HepG2 (cell line): ENCODE data around the gene FOXA1. TPM values are rescaled to one million over a fixed set of nuclear protein-coding genes. Genes with fewer than 3 reads are reported as not detected.
A peak's percentile ranks its signal among the peaks of the same experiment; 100 is the strongest.

Experiments used
- ASH2L ChIP-seq: fragments of 300-600, 200-600 bp; sonication (generic); IDR thresholded peaks from 2 replicates; pipeline ENCODE4 v1.7.0; 2017; ENCODE audit warnings: low read depth, mild to moderate bottlenecking, moderate library complexity, mixed read lengths, low read length; ENCODE audit not compliant: insufficient read length
- CHD2 ChIP-seq: IDR thresholded peaks from 2 replicates; pipeline ENCODE4 v1.6.1; 2011; ENCODE audit warnings: low read depth, low read length, improper control_type of control experiment
- DNMT3B ChIP-seq: conservative IDR thresholded peaks from 2 replicates; pipeline ENCODE4 v1.6.1; 2016; ENCODE audit warnings: missing biosample characterization, control low read depth
- MED13 ChIP-seq: sonication (generic); formaldehyde crosslinking; IDR thresholded peaks from 2 replicates; pipeline ENCODE4 v1.5.0; 2020; ENCODE audit warnings: missing genetic modification reagents
- NR2F6 ChIP-seq, 2 experiments: IDR thresholded peaks; 2 replicates each; pipeline ENCODE4 v1.6.1; 2016; ENCODE audit warnings: antibody characterized with exemption in 1 of 2, mild to moderate bottlenecking in 1 of 2
- SMARCE1 ChIP-seq: fragments of 450-650 bp; IDR thresholded peaks from 2 replicates; pipeline ENCODE4 v1.6.1; 2017; ENCODE audit warnings: borderline replicate concordance
- TCF7L2 ChIP-seq: IDR thresholded peaks from 2 replicates; pipeline ENCODE4 v1.6.1; 2011; ENCODE audit warnings: mild to moderate bottlenecking, low read depth, low read length, moderate library complexity
- ZNF274 ChIP-seq: sonication (generic); formaldehyde crosslinking; IDR thresholded peaks from 2 replicates; pipeline ENCODE4 v1.5.1; 2020; ENCODE audit warnings: mild to moderate bottlenecking, missing genetic modification reagents
- ZNF34 ChIP-seq: sonication (generic); formaldehyde crosslinking; IDR thresholded peaks from 2 replicates; pipeline ENCODE4 v1.4.0; 2020; ENCODE audit warnings: mild to moderate bottlenecking, missing genetic modification reagents, borderline replicate concordance
- ZNF546 ChIP-seq: sonication (generic); formaldehyde crosslinking; conservative IDR thresholded peaks from 2 replicates; pipeline ENCODE4 v1.8.1; 2023; ENCODE audit warnings: mild to moderate bottlenecking, missing genetic modification reagents
- ZNF558 ChIP-seq: sonication (generic); formaldehyde crosslinking; IDR thresholded peaks from 2 replicates; pipeline ENCODE4 v1.9.0; 2022; ENCODE audit warnings: mild to moderate bottlenecking, missing genetic modification reagents, borderline replicate concordance
- ZNF615 ChIP-seq: sonication (generic); formaldehyde crosslinking; IDR thresholded peaks from 2 replicates; pipeline ENCODE4 v1.5.0; 2020; ENCODE audit warnings: mild to moderate bottlenecking, missing genetic modification reagents, borderline replicate concordance
- ZNF772 ChIP-seq: sonication (generic); formaldehyde crosslinking; IDR thresholded peaks from 2 replicates; pipeline ENCODE4 v1.5.0; 2020; ENCODE audit warnings: mild to moderate bottlenecking, missing genetic modification reagents
- ZSCAN12 ChIP-seq: sonication (generic); formaldehyde crosslinking; IDR thresholded peaks from 2 replicates; pipeline ENCODE4 v1.9.0; 2021; ENCODE audit warnings: mild to moderate bottlenecking, missing genetic modification reagents
- polyA plus RNA-seq, 8 experiments: library from polyadenylated mRNA; depleted of rRNA in 3 of 8; stranded (reverse) in 7 of 8; unstranded in 1 of 8; fragments of >200 nt; fragmentation: Illumina TruSeq in 4 of 8; extraction: Trizol in 4 of 8; gene quantifications; 2 replicates each; pipeline versions ENCODE4 v1.2.1 to v1.2.3, GENCODE V29; 2011 to 2016; ENCODE audit warnings: low read depth in 4 of 8, missing spikeins in 1 of 8, mixed read lengths in 1 of 8; ENCODE audit not compliant: insufficient read depth in 1 of 8
- total RNA-seq, 5 experiments: library from RNA; depleted of rRNA; stranded (reverse); fragments of >200 nt; fragmentation: Illumina TruSeq; extraction: Trizol; gene quantifications; 2 replicates each; pipeline ENCODE4 v1.2.3, GENCODE V29; 2016; ENCODE audit warnings: low read depth in 1 of 5
- TF ChIP-seq, protein P1 (sequence below): sonication (generic); formaldehyde crosslinking; IDR thresholded peaks from 2 replicates; pipeline ENCODE4 v1.9.0; 2021; ENCODE audit warnings: missing genetic modification reagents, mild to moderate bottlenecking, borderline replicate concordance
- TF ChIP-seq, protein P2 (sequence below): sonication (generic); formaldehyde crosslinking; IDR thresholded peaks from 2 replicates; pipeline ENCODE4 v1.5.0; 2020; ENCODE audit warnings: mild to moderate bottlenecking, missing genetic modification reagents
- TF ChIP-seq, protein P3 (sequence below): sonication (generic); formaldehyde crosslinking; IDR thresholded peaks from 2 replicates; pipeline ENCODE4 v1.5.1; 2020; ENCODE audit warnings: missing genetic modification reagents, mild to moderate bottlenecking, borderline replicate concordance
- TF ChIP-seq, protein P4 (sequence below): sonication (generic); formaldehyde crosslinking; IDR thresholded peaks from 2 replicates; pipeline ENCODE4 v1.4.0; 2020; ENCODE audit warnings: missing genetic modification reagents

Gene FOXA1
- total and polyA plus RNA-seq, 2 of the 13 experiments (the other 11 are each of a cell fraction or from before 2014, with no cell fraction given) = 43.4 to 58.6 TPM

DNA sequence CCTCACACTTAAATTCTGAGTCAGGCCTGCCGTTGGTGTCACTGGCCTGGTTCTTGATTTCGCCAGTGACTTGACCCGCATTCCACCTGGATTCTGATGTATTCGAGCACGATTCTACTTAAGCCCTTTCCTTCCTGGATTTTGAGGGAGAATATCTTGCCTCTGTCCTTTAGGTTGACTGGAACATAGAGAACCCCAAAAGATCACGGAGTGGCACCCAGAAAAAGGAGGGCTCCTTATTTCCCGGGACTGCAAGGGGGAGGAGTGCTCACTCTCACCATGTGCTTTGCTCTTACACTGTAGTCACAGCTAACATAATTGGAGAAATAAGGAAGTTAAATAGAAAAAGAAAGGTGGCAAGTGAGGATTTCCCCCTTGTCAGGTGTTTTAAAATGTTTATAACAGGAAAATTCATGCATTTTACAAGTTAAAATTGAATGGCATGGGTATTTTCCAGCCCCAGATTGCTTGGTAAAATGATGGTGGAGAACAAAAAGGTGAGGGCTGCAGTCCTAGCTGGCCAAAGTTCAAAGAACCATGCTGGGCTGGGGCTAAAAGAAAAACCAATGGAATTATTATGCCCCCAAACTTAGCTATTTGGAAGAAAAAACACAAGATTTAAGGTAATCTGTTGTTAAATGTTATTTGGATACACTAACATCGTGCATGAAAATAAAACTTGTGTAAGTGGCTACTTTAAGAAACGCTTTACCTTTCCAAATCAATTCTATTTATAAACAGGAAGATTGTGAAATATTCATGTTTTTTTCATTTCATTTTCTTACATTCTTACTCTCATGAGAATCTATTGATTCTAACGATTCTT lies 8.9 kb downstream of the FOXA1 start (continued):
- TF ChIP-seq, protein P1, sequence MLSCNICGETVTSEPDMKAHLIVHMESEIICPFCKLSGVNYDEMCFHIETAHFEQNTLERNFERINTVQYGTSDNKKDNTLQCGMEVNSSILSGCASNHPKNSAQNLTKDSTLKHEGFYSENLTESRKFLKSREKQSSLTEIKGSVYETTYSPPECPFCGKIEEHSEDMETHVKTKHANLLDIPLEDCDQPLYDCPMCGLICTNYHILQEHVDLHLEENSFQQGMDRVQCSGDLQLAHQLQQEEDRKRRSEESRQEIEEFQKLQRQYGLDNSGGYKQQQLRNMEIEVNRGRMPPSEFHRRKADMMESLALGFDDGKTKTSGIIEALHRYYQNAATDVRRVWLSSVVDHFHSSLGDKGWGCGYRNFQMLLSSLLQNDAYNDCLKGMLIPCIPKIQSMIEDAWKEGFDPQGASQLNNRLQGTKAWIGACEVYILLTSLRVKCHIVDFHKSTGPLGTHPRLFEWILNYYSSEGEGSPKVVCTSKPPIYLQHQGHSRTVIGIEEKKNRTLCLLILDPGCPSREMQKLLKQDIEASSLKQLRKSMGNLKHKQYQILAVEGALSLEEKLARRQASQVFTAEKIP (CRISPR knock-in tag) = no peak
- TF ChIP-seq ZSCAN12 (CRISPR knock-in tag) (0 out of 2 replicates have a peak, but pooled peaks have one; percentile 31), ZNF34 (CRISPR knock-in tag) (no peak), ASH2L (no peak), ZNF274 (CRISPR knock-in tag) (no peak), ZNF546 (CRISPR knock-in tag) (no peak), ZNF615 (CRISPR knock-in tag) (no peak), ZNF772 (CRISPR knock-in tag) (0 out of 2 replicates have a peak, but pooled peaks have one; percentile 44), SMARCE1 (no peak), DNMT3B (CRISPR knock-in tag) (no peak), TCF7L2 (no peak), NR2F6 (IDR thresholded peaks at IDR 0.05) (no peak), NR2F6 (CRISPR knock-in tag; IDR thresholded peaks at IDR 0.05) (0 out of 2 replicates have a peak, but pooled peaks have one; percentile 15), MED13 (CRISPR knock-in tag) (no peak), ZNF558 (CRISPR knock-in tag) (no peak), CHD2 (no peak)
- TF ChIP-seq, protein P2, sequence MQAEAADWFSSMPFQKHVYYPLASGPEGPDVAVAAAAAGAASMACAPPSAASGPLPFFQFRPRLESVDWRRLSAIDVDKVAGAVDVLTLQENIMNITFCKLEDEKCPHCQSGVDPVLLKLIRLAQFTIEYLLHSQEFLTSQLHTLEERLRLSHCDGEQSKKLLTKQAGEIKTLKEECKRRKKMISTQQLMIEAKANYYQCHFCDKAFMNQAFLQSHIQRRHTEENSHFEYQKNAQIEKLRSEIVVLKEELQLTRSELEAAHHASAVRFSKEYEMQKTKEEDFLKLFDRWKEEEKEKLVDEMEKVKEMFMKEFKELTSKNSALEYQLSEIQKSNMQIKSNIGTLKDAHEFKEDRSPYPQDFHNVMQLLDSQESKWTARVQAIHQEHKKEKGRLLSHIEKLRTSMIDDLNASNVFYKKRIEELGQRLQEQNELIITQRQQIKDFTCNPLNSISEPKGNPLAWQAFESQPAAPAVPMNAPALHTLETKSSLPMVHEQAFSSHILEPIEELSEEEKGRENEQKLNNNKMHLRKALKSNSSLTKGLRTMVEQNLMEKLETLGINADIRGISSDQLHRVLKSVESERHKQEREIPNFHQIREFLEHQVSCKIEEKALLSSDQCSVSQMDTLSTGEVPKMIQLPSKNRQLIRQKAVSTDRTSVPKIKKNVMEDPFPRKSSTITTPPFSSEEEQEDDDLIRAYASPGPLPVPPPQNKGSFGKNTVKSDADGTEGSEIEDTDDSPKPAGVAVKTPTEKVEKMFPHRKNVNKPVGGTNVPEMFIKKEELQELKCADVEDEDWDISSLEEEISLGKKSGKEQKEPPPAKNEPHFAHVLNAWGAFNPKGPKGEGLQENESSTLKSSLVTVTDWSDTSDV (CRISPR knock-in tag) = no peak
- TF ChIP-seq, protein P3, sequence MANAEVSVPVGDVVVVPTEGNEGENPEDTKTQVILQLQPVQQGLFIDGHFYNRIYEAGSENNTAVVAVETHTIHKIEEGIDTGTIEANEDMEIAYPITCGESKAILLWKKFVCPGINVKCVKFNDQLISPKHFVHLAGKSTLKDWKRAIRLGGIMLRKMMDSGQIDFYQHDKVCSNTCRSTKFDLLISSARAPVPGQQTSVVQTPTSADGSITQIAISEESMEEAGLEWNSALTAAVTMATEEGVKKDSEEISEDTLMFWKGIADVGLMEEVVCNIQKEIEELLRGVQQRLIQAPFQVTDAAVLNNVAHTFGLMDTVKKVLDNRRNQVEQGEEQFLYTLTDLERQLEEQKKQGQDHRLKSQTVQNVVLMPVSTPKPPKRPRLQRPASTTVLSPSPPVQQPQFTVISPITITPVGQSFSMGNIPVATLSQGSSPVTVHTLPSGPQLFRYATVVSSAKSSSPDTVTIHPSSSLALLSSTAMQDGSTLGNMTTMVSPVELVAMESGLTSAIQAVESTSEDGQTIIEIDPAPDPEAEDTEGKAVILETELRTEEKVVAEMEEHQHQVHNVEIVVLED (CRISPR knock-in tag) = peak; percentile 27; the same call in 1 of the 2 replicates
- TF ChIP-seq, protein P4, sequence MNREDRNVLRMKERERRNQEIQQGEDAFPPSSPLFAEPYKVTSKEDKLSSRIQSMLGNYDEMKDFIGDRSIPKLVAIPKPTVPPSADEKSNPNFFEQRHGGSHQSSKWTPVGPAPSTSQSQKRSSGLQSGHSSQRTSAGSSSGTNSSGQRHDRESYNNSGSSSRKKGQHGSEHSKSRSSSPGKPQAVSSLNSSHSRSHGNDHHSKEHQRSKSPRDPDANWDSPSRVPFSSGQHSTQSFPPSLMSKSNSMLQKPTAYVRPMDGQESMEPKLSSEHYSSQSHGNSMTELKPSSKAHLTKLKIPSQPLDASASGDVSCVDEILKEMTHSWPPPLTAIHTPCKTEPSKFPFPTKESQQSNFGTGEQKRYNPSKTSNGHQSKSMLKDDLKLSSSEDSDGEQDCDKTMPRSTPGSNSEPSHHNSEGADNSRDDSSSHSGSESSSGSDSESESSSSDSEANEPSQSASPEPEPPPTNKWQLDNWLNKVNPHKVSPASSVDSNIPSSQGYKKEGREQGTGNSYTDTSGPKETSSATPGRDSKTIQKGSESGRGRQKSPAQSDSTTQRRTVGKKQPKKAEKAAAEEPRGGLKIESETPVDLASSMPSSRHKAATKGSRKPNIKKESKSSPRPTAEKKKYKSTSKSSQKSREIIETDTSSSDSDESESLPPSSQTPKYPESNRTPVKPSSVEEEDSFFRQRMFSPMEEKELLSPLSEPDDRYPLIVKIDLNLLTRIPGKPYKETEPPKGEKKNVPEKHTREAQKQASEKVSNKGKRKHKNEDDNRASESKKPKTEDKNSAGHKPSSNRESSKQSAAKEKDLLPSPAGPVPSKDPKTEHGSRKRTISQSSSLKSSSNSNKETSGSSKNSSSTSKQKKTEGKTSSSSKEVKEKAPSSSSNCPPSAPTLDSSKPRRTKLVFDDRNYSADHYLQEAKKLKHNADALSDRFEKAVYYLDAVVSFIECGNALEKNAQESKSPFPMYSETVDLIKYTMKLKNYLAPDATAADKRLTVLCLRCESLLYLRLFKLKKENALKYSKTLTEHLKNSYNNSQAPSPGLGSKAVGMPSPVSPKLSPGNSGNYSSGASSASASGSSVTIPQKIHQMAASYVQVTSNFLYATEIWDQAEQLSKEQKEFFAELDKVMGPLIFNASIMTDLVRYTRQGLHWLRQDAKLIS (CRISPR knock-in tag) = no peak
